Heart left ventricle (tissue), 16 donors: Measurements from ENCODE around the gene FLT4. TPM values are rescaled to one million over a fixed set of nuclear protein-coding genes. Genes with fewer than 3 reads are reported as not detected.
A peak's percentile ranks its signal among the peaks of the same experiment; 100 is the strongest.

Experiments
- ATAC-seq, 4 donors: fragments of 200-7000 bp; cut with Tn5 transposase; one replicate each; pipeline ENCODE4 v1.9.1; 2020 to 2022; ENCODE audit warnings: moderate library complexity in 4 of 4, mild to moderate bottlenecking in 3 of 4, moderate number of reproducible peaks in 1 of 4
- DNase-seq, 5 donors: peaks; one replicate each; pipeline ENCODE4 v3.0.0-alpha.2; 2020
- H3K27ac ChIP-seq, 12 donors: fragments of 200-600 bp; sonication (generic) in 4 of 12; one replicate each; pipeline versions ENCODE4 v1.5.0 to v1.8.0; 2016 to 2022; ENCODE audit warnings: mild to moderate bottlenecking in 2 of 12
- H3K27me3 ChIP-seq, 9 donors: fragments of 200-600 bp; sonication (generic) in 2 of 9; one replicate each; pipeline versions ENCODE4 v1.5.1 to v1.8.0; 2016 to 2022; ENCODE audit warnings: mild to moderate bottlenecking in 3 of 9
- H3K36me3 ChIP-seq, 9 donors: fragments of 200-600 bp; sonication (generic) in 2 of 9; one replicate each; pipeline versions ENCODE4 v1.5.0 to v1.8.0; 2018 to 2022; ENCODE audit warnings: mild to moderate bottlenecking in 2 of 9
- H3K4me1 ChIP-seq, 12 donors: fragments of 200-600 bp; sonication (generic) in 4 of 12; one replicate each; pipeline versions ENCODE4 v1.5.0 to v1.8.0; 2016 to 2022; ENCODE audit warnings: mild to moderate bottlenecking in 3 of 12
- H3K4me3 ChIP-seq, 12 donors: fragments of 200-600 bp; sonication (generic) in 4 of 12; one replicate each; pipeline versions ENCODE4 v1.5.0 to v1.8.0; 2017 to 2022; ENCODE audit warnings: mild to moderate bottlenecking in 9 of 12, moderate library complexity in 4 of 12
- H3K9me3 ChIP-seq, 12 donors: fragments of 200-600 bp; sonication (generic) in 4 of 12; one replicate each; pipeline versions ENCODE4 v1.5.0 to v1.8.0; 2016 to 2022; ENCODE audit warnings: mild to moderate bottlenecking in 1 of 12
- POLR2A ChIP-seq, 2 donors: fragments of 450-650 bp; IDR thresholded peaks; one replicate each; pipeline ENCODE4 v1.6.1; 2017; ENCODE audit warnings: antibody characterized with exemption in 2 of 2, mild to moderate bottlenecking in 2 of 2, moderate library complexity in 2 of 2
- WGBS, 4 donors: extraction: QIAGEN DNeasy Blood & Tissue Kit in 2 of 4; methylation state at CpG; one replicate each; pipeline versions ENCODE4 v1.1.5 to v1.1.7; 2013 to 2018; 5-methylcytosine and 5-hydroxymethylcytosine counted together
- intact Hi-C, 10 donors: fragments of 100-400 bp; cut with DNase I; formaldehyde crosslinking; loops; one replicate each; pipeline versions ENCODE4 v1.11.1 to v1.14.2; 2022
- polyA plus RNA-seq, 2 donors: library from polyadenylated mRNA; stranded (reverse); fragments of 200-250 nt; gene quantifications; one replicate each; pipeline ENCODE4 v1.2.3, GENCODE V29; 2013
- total RNA-seq, 9 donors: library from RNA; depleted of rRNA in 2 of 9; stranded (reverse); fragments of >200 nt in 2 of 9; fragmentation: NEBNext Ultra II Directional in 3 of 9; extraction: Animal tissue kit (Norgen Biotek cat#: 25700) in 3 of 9; gene quantifications; one replicate each; pipeline versions ENCODE4 v1.1.0 to v1.2.4, GENCODE V29; 2016 to 2023
- TF ChIP-seq, protein P1 (sequence below), 12 donors: fragments of 200-600 bp; sonication (generic) in 4 of 12; IDR thresholded peaks; one replicate each; pipeline versions ENCODE4 v1.5.0 to v1.8.0; 2018 to 2022; ENCODE audit warnings: antibody characterized with exemption in 12 of 12, mild to moderate bottlenecking in 5 of 12
- donor health status: ischemic (EF 13 %, LVEDD 7.1; RV severe dilation, severe dysfunction).
- donor health status: healthy with polysubstance abuse.
- donor health status: DM: no; HTN: yes; CAD: no.
- donor health status: DM: no; HTN: no; CAD: no.
- donor health status: ischemic (EF 25% LVEDD 6.9; RV normal size, moderate dysfunction).
- donor health status: ischemic (EF 25% LVEDD 5.7; RV mildly dilated, moderate dysfunction).
- donor health status: healthy.
- donor health status: DM: yes; HTN: yes; CAD: no.
- donor health status: ischemic (EF 35%, LVEDD 5.7; RV mildly dilated, moderate dysfunction).
- donor health status: nonischemic (EF 11% LVEDD 7.7; RV severe dilation, severe dysfunction).
- donor health status: DM: yes; HTN: yes; CAD: no.
- donor health status: PGD.
- donor health status: ischemic (EF 29% LVEDD 5.4; RV normal size, mild dysfunction).
- donor health status: nonischemic (EF 23%, LVEDD 6.1; RV moderate dilation, normal function).

Gene FLT4
- total and polyA plus RNA-seq, 11 donors: 2.1 to 13.7 (median 6.3) TPM

- intact Hi-C loops: no loop called here
Measured at GRCh38 chr5:180644129-180644824, 5.1 kb downstream of the FLT4 start.

DNA sequence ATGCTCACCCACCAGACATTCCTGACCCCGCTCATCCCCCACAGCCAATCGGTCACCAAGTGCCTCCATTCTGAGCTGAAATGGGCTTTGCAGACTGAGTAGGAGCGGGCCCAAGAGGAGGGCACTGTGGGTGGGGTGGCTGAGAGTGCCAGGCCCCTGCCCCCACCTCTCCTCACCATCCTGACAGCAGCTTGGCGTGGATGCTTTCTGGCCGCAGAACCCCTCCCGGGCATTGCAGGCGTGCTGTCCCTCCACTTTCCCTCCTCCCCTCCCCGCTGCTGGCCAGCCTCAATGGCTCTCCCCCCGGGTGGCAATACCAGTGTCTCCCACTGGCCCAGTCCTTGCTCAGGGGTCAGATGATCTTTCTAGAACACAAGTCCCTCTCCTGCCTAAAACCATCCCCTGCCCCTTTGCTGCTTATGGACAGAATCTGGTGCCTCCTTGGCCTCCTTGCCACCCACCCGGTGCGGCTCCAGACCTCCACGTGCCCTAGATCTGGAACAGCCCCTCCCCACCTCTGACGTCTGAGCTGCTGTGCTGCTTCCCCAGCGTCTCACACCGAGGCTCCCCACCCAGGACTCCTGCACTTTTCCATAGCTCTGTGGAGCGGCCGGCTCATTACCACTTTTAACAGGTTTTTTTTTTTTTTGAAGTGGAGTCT lies 6.1 kb downstream of the FLT4 start:
- ATAC-seq (no peak), DNase-seq (peak in 2 of 5 donors; percentile 5 to 54)
- intact Hi-C loops: no loop called here
- no peak overlapping the region for H3K27ac ChIP-seq
- H3K4me3 ChIP-seq: no peak overlapping the region
- no peaks in the 10 kb centered on the region for H3K9me3 ChIP-seq
- H3K4me1 ChIP-seq: peaks cover 0 to 50% (median 17%) of the 10 kb centered on the region in 12 donors
- 63 to 83% (median 69%) methylated on average over 16 to 17 of the region's 17 CpGs for WGBS, 4 donors
- H3K27me3 ChIP-seq: peaks cover 0 to 12% (median 4%) of the 10 kb centered on the region in 9 donors
- H3K36me3 ChIP-seq: no peaks in the 10 kb centered on the region
- TF ChIP-seq, protein P1, sequence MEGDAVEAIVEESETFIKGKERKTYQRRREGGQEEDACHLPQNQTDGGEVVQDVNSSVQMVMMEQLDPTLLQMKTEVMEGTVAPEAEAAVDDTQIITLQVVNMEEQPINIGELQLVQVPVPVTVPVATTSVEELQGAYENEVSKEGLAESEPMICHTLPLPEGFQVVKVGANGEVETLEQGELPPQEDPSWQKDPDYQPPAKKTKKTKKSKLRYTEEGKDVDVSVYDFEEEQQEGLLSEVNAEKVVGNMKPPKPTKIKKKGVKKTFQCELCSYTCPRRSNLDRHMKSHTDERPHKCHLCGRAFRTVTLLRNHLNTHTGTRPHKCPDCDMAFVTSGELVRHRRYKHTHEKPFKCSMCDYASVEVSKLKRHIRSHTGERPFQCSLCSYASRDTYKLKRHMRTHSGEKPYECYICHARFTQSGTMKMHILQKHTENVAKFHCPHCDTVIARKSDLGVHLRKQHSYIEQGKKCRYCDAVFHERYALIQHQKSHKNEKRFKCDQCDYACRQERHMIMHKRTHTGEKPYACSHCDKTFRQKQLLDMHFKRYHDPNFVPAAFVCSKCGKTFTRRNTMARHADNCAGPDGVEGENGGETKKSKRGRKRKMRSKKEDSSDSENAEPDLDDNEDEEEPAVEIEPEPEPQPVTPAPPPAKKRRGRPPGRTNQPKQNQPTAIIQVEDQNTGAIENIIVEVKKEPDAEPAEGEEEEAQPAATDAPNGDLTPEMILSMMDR (IDR thresholded peaks at IDR 0.05): no peak
- TF ChIP-seq POLR2A (IDR thresholded peaks at IDR 0.05): no peak

More at GRCh38 chr5:180644129-180644824, 5.1 kb downstream of the FLT4 start:
- Histone ChIP-seq H3K9me3 (no peaks in the 10 kb centered on the region), H3K27me3 (peaks cover 7 to 22% (median 12%) of the 10 kb centered on the region in 9 donors), H3K27ac (no peak overlapping the region), H3K4me1 (peaks cover 0 to 54% (median 20%) of the 10 kb centered on the region in 12 donors), H3K4me3 (no peak overlapping the region), H3K36me3 (no peaks in the 10 kb centered on the region)
- WGBS, 4 donors: 77 to 84% (median 81%) methylated on average over 20 of the region's 20 CpGs
- DNase-seq: peak in 1 of 5 donors; percentile 34
- ATAC-seq: no peak
- no peak for TF ChIP-seq POLR2A (IDR thresholded peaks at IDR 0.05)
- TF ChIP-seq, protein P1 (IDR thresholded peaks at IDR 0.05): no peak

GRCh38 chr5:180642779-180643178 lies 6.6 kb downstream of the FLT4 start:
- H3K9me3 ChIP-seq: no peaks in the 10 kb centered on the region
- peaks cover 0 to 7% (median 0%) of the 10 kb centered on the region in 9 donors for H3K27me3 ChIP-seq
- H3K4me1 ChIP-seq: peaks cover 0 to 45% (median 17%) of the 10 kb centered on the region in 12 donors
- TF ChIP-seq, protein P1 (IDR thresholded peaks at IDR 0.05): no peak
- no peak for TF ChIP-seq POLR2A (IDR thresholded peaks at IDR 0.05)
- no peaks in the 10 kb centered on the region for H3K36me3 ChIP-seq
- ATAC-seq: no peak
- peak in 1 of 5 donors; percentile 11 for DNase-seq
- intact Hi-C loops: no loop called here
- 73 to 83% (median 77%) methylated on average over 9 of the region's 9 CpGs for WGBS, 4 donors
- H3K27ac ChIP-seq: no peak overlapping the region
- no peak overlapping the region for H3K4me3 ChIP-seq

DNA sequence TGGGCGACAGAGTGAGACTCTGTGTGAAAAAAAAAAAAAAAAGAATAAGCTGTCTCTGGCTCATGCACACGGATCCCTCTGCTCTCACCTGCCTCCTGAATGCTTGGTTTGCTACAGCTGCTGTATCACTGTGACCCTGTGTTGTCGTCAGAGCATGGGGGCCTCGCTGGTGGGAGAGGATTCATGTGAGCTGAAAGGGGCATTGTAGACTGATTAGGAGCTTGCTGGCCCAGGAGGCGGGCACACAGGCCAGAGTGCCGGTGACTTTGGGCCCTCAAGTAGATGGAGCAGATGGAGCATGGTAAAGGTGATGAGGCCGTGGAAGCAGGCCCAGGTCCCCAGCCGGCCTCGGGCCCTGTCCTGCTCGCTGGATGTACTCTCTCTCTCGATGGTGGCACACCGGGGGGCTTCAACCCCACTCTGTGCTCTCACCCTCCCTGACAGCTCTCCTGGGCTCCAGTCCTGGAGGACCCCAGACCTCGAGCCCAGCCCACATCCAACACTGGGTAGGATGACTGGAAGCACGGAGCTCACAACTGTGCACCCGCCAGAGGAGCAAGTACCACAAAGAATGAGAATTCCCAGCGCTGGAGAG lies 7.1 kb downstream of the FLT4 start:
- Histone ChIP-seq H3K4me3 (no peak overlapping the region), H3K27ac (no peak overlapping the region), H3K36me3 (no peaks in the 10 kb centered on the region), H3K27me3 (peaks cover 0 to 2% (median 0%) of the 10 kb centered on the region in 9 donors), H3K4me1 (peaks cover 0 to 45% (median 16%) of the 10 kb centered on the region in 12 donors), H3K9me3 (no peaks in the 10 kb centered on the region)
- ATAC-seq (no peak), DNase-seq (peak in 2 of 5 donors; percentile 4 to 28)
- 87 to 90% (median 89%) methylated on average over 10 to 16 of the region's 16 CpGs for WGBS, 4 donors
- TF ChIP-seq, protein P1 (IDR thresholded peaks at IDR 0.05): no peak
- no peak for TF ChIP-seq POLR2A (IDR thresholded peaks at IDR 0.05)
- intact Hi-C loops: no loop called here
